PC-9 (cell line): ENCODE results near the gene PLD2. TPM values are rescaled to one million over a fixed set of nuclear protein-coding genes. Genes with fewer than 3 reads are reported as not detected.

Experiments
- BruUV-seq: library from RNA; stranded (reverse); fragments of 400-500 nt; replicated peaks from 2 replicates; lab custom pipeline; 2021; lab: Mats Ljungman, UMichigan
- CTCF ChIA-PET: fragments of 300-600 bp; sonication (Branson Sonifier 250); formaldehyde crosslinking; loops from one replicate; lab custom pipeline; 2022; ENCODE audit warnings: antibody characterized with exemption; lab: Charles Lee
- POLR2A ChIA-PET: fragments of 300-600 bp; sonication (Branson Sonifier 250); formaldehyde crosslinking; loops from one replicate; lab custom pipeline; 2022; ENCODE audit warnings: antibody characterized with exemption; ENCODE audit not compliant: unreplicated experiment; lab: Charles Lee
- DNase-seq, 2 experiments: peaks; one replicate each; pipeline versions ENCODE4 v3.0.0 to v3.0.0-alpha.2; 2015 to 2022; ENCODE audit warnings: mixed read lengths in 1 of 2
- H2AFZ ChIP-seq: fragments of 200-600 bp; sonication (generic); 2 replicates; pipeline ENCODE4 v1.8.1; 2017; ENCODE audit warnings: antibody characterized with exemption
- H3F3A ChIP-seq: fragments of 200-600 bp; sonication (generic); 2 replicates; pipeline ENCODE4 v1.8.1; 2017; ENCODE audit warnings: antibody characterized with exemption, mild to moderate bottlenecking, low read depth; ENCODE audit not compliant: insufficient read depth
- H3K27ac ChIP-seq: fragments of 200-600 bp; sonication (generic); 2 replicates; pipeline ENCODE4 v1.6.1; 2016; ENCODE audit warnings: mixed run types
- H3K27me3 ChIP-seq: fragments of 200-600 bp; sonication (generic); 2 replicates; pipeline ENCODE4 v1.6.1; 2016; ENCODE audit warnings: low read depth, mixed run types; ENCODE audit not compliant: insufficient read depth
- H3K36me3 ChIP-seq: fragments of 200-600 bp; sonication (generic); 2 replicates; pipeline ENCODE4 v1.6.1; 2016; ENCODE audit warnings: low read depth, mixed run types
- H3K4me1 ChIP-seq: fragments of 200-600 bp; sonication (generic); replicated peaks from 2 replicates; pipeline ENCODE4 v1.6.1; 2016; ENCODE audit warnings: mixed run types; ENCODE audit not compliant: insufficient read depth
- H3K4me2 ChIP-seq: fragments of 200-600 bp; sonication (generic); 2 replicates; pipeline ENCODE4 v1.6.1; 2017; ENCODE audit warnings: mixed run types
- H3K4me3 ChIP-seq: fragments of 200-600 bp; sonication (generic); 2 replicates; pipeline ENCODE4 v1.6.1; 2016; ENCODE audit warnings: mixed run types
- H3K79me2 ChIP-seq: fragments of 200-600 bp; sonication (generic); 2 replicates; pipeline ENCODE4 v1.6.1; 2017; ENCODE audit warnings: low read depth, mixed run types
- H3K9me2 ChIP-seq: fragments of 200-600 bp; sonication (generic); 2 replicates; pipeline ENCODE4 v1.8.1; 2017; ENCODE audit warnings: mild to moderate bottlenecking; ENCODE audit not compliant: insufficient read depth
- H3K9me3 ChIP-seq: fragments of 200-600 bp; sonication (generic); 2 replicates; pipeline ENCODE4 v1.8.1; 2016; ENCODE audit warnings: low read depth; ENCODE audit not compliant: insufficient read depth
- H4K20me1 ChIP-seq: fragments of 200-600 bp; sonication (generic); 2 replicates; pipeline ENCODE4 v1.8.1; 2017; ENCODE audit not compliant: insufficient read depth
- CTCF ChIP-seq: fragments of 200-600 bp; sonication (generic); conservative IDR thresholded peaks from 2 replicates; pipeline ENCODE4 v1.6.1; 2017; ENCODE audit warnings: mixed run types, antibody characterized with exemption, mild to moderate bottlenecking, moderate library complexity
- EZH2 ChIP-seq: fragments of 200-600 bp; sonication (generic); IDR thresholded peaks from 2 replicates; pipeline ENCODE4 v1.8.0; 2017; ENCODE audit warnings: antibody characterized with exemption, low read depth
- intact Hi-C: fragments of 100-400 bp; cut with micrococcal nuclease; formaldehyde crosslinking; loops from one replicate; pipeline ENCODE4 v1.10.0; 2022; ENCODE audit not compliant: unreplicated experiment
- total RNA-seq: library from RNA; stranded (reverse); gene quantifications from 2 replicates; pipeline ENCODE4 v1.2.3, GENCODE V29; 2021

PLD2 gene
- total RNA-seq, 1 experiment from 2014 or later = 95.5 TPM

GRCh38 chr17:4842376-4842775 lies 35.4 kb downstream of the PLD2 start:
- no peak for TF ChIP-seq CTCF
- no peak for TF ChIP-seq EZH2
- intact Hi-C loops = no loop called here
- BruUV-seq = no TSS peak
- Histone ChIP-seq H4K20me1 (peaks cover 9% of the 10 kb centered on the region; the same call in 1 of the 2 replicates), H3K27me3 (no peaks in the 10 kb centered on the region), H3K9me2 (no peaks in the 10 kb centered on the region), H3K4me3 (no peak overlapping the region), H2AFZ (no peak overlapping the region), H3K4me1 (peaks cover 20% of the 10 kb centered on the region), H3K4me2 (no peak overlapping the region), H3K79me2 (peaks cover 95% of the 10 kb centered on the region), H3F3A (peaks cover 18% of the 10 kb centered on the region), H3K27ac (no peak overlapping the region), H3K36me3 (0 out of 2 replicates have a peak, but pooled peaks cover 13% of the 10 kb centered on the region), H3K9me3 (no peaks in the 10 kb centered on the region)
- ChIA-PET POLR2A (no interaction called here), CTCF (no interaction called here)
- no peak for DNase-seq

GRCh38 chr17:4843321-4844000 lies 36.5 kb downstream of the PLD2 start:
- H3K9me3 ChIP-seq = no peaks in the 10 kb centered on the region
- H3K9me2 ChIP-seq = no peaks in the 10 kb centered on the region
- no TSS peak for BruUV-seq
- no peak overlapping the region for H3K4me2 ChIP-seq
- H3F3A ChIP-seq = peaks cover 29% of the 10 kb centered on the region
- no peak overlapping the region for H3K27ac ChIP-seq
- TF ChIP-seq CTCF (no peak), EZH2 (no peak)
- no peaks in the 10 kb centered on the region for H3K27me3 ChIP-seq
- H3K4me1 ChIP-seq = peaks cover 31% of the 10 kb centered on the region
- ChIA-PET CTCF (no interaction called here), POLR2A (no interaction called here)
- intact Hi-C loops = no loop called here
- H4K20me1 ChIP-seq = peaks cover 4% of the 10 kb centered on the region; the same call in 1 of the 2 replicates
- 0 out of 2 replicates have a peak, but pooled peaks cover 2% of the 10 kb centered on the region for H3K36me3 ChIP-seq
- DNase-seq = no peak
- peaks cover 93% of the 10 kb centered on the region for H3K79me2 ChIP-seq
- no peak overlapping the region for H2AFZ ChIP-seq
- H3K4me3 ChIP-seq = no peak overlapping the region

GRCh38 chr17:4845118-4845517 lies 38.2 kb downstream of the PLD2 start:
- H3K4me3 ChIP-seq = no peak overlapping the region
- 0 out of 2 replicates have a peak, but pooled peaks cover 4% of the 10 kb centered on the region for H4K20me1 ChIP-seq
- intact Hi-C loops = loop anchor here (5.0 kb wide), 1 partner anchor 48 kb away; the partner anchor contains the start of gene PSMB6
- H3K4me2 ChIP-seq = no peak overlapping the region
- peaks cover 43% of the 10 kb centered on the region for H3F3A ChIP-seq
- H3K9me3 ChIP-seq = no peaks in the 10 kb centered on the region
- no TSS peak for BruUV-seq
- POLR2A ChIA-PET = interaction anchor here (0.6 kb wide), 1 partner anchor 89 kb away, joined by 3 read pairs; no protein-coding TSS in a partner anchor
- no peak overlapping the region for H2AFZ ChIP-seq
- H3K36me3 ChIP-seq = no peaks in the 10 kb centered on the region
- no peaks in the 10 kb centered on the region for H3K9me2 ChIP-seq
- peaks cover 41% of the 10 kb centered on the region for H3K4me1 ChIP-seq
- H3K79me2 ChIP-seq = peaks cover 86% of the 10 kb centered on the region
- H3K27me3 ChIP-seq = no peaks in the 10 kb centered on the region
- DNase-seq = no peak
- CTCF ChIA-PET = no interaction called here
- TF ChIP-seq EZH2 = no peak
- TF ChIP-seq CTCF = no peak
- H3K27ac ChIP-seq = no peak overlapping the region
